RKO (cell line): ENCODE results near the gene GALNT17.
A peak's percentile ranks its signal among the peaks of the same experiment; 100 is the strongest.

Experiments used
- DNase-seq: peaks from one replicate; pipeline ENCODE4 v3.0.0-alpha.2; 2016; ENCODE audit warnings: low spot score

GALNT17 gene

DNA sequence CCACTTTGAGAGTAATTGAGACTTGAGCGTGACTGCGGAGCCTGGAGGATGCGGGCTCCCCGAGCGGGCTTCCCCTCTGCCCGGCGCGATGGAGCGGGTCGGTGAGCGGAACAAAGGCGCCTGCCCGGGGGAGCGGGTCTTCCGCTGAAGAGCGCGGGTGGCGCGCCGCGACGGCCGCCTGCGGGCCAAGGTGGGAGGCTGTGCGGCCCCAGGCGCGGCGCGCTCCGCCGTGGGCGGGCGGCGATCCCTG, at the start of gene GALNT17:
Gene GALNT17 (plus strand): TSS at position 18 of the 250 bp plus-strand sequence.
- DNase-seq = no peak

DNA sequence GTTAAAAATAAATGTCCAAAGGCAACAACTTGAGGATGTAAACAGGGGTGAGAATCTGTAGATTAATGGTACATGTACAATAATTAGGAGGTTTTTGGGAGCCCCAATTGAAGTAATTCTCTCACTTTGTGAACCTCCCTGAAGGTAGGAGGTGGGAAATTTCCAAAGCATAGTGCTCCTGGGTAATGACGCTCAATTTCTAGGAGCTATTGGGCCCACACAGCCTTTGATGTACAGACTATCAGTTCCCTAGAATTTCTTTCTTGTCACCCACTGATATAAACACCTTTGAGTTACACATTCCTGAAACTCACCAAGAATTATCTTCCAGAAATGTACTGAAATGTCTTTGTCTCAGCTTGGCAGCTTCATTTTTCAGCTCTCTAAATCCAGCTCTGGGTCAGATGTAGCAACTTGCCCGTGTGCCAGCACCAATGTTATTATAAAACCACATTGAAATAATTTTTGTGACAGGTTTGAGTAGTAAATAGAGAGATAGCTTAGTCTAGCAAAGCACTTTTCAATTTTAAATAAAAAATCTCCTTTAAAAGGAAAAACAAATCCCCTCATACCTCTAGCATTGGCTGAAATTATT, 36.6 kb upstream of the GALNT17 start:
- no peak for DNase-seq

DNA sequence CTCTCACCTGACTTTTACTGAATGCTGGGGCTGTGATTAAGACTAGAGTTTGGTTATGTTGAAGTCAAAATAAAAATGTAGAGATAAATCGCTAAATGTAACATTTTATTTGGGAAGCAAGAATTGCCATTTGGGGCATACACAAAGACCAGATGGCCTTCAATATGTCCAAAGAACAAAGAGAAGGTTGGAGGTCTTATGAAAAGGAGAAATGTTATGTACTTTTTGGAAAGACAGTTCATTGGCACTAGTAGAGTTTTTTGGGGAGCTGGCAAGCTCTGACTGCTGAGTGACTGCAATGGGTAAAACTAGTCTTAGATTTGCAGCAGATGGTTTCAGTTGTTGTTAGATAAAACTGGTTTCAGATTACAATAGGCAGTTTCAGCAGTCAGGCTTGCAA, 35.6 kb upstream of the GALNT17 start:
- DNase-seq = no peak

DNA sequence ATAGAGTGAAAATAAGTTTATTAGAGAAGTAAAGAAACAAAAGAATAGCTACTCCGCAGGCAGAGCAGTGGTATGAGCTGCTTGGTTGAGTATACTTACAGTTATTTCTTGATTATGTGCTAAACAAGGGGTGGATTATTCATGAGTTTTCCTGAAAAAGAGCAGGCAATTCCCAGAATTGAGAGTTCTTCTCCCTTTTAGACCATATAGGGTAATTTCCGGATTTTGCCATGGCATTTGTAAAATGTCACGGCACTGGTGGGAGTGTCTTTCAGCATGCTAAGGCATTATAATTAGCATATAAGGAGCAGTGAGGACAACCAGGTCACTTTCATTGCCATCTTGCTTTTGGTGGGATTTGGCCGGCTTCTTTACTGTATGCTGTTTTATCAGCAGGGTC, 25.7 kb upstream of the GALNT17 start:
- no peak for DNase-seq

DNA sequence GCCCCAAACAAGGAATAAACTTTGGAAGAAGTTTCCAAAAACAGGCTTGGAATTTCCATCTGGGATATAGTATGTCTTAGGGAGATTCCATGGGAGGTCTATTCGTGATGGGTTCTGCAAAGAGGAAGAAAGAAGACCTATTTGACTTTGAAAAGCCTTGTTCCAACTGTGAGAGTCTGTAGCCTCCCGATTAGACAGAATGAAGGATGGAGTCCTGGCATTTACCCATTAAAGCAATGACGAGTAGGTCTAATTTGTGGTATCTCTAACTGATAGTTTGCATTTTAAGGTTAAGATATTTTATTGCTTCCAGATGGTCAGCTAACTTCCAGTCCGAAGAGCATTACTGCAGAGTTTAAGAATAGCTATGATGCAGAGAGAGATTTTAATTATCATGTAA, 19.5 kb upstream of the GALNT17 start:
- DNase-seq = no peak

DNA sequence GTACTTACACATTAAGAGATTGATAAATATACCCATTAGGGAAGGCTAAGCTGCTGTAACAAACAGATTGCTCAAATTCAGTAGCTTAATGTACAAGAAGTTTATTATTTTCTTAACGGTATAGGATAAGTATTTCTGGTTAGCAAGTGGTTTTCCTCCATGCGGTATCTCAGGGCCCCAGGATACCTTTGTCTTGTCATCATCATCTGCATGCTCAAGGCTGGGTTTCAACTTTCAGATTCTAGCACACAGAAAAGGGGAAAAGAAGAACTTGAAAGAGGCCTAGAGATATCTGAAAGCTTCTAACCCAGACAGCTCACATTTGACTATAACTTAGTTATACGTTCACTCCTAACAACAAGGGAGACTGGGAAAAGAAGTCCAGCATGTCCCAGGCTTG, 11.8 kb upstream of the GALNT17 start:
- DNase-seq = no peak

DNA sequence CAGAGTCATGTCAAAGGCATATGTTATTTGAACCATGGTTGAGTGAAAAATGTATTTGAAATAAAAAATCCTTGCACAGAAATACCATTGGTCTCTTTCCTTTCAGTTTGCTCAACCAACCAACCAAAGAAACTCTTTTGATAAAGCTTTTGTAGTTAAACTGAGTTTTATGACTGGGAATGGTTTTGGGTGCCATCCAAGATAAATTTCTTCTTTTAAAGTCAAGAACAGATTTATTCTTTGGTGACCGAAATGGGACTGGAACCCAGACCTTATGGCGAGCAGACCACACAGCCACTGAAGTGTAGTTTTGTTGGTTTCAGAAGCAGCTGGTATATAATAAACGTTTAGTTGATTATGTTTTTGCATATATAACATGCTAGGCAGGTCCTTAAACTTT, 2.8 kb upstream of the GALNT17 start:
- DNase-seq = no peak

DNA sequence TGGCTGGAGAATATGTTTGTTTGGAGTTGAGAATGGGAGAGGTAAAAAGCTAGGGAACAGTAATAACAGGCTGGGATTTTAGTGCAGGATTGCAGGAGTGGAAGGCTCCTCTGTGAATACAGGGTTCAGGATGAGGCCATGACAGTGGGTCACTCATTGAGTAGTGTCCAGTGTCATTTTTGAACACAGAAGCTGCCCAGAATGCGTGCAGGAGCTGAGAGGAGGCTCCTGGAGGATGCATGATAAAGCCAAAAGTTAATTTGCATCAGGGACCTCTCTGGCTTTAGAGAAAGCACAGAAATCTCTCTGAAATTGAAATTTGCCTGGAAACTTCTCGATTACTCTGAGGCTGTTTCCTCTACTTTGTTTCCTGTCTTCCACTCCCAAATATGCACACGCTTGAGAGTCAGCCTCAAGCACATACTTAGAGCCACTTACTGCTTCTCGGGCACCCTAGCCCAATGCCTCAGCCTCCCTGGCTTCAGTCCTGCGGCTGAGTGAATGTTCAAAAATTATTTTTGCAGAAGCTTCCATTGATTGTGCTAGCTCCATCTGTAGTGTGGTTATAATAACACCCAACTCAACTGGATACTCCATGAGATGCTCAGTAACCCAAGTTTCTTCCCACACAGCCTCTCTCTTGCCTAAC, 1.8 kb upstream of the GALNT17 start:
- DNase-seq = no peak

DNA sequence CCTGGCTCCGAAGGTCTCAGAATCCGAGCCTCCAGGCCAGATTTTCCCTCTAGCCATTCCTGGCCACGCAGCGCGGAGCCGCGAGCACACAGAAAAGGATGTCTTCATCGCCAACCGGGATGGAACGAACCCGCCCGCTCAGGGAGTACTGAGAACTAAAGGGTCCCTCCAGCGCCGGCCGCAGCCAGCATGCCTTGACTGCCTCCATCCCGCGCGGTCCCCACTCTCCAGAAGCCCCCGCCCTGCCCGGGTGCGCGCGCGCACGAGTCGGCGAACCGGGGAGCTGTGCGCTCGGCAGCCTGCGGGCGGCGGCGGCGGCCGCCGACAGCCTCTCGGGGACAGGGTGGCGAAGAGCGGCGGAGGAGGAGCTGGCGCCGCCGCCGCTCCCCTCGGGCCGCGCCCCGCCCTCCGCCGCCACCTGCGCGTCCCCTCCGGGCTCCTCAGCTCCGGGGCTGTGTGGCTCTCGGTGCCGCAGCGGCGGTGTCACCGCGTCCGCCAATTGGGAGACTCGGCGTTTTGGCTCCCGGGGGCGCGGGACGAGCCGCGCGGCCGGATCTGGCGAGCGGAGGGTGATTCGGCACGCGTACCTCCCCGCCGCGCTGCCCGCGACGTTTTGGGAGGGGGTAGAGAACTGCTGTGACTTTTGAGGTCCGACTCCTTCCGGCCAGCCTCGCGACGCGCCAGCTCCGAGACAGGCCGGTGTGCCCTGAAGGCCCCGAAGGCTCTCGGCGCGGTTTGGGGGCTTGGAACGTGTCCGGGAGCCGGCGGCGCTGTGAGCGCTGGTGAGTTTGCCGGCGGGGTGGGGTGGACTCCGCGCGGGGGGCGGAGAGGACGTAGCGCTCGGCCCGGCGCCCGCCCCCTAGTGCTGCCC, 453 bp upstream of the GALNT17 start:
- no peak for DNase-seq

DNA sequence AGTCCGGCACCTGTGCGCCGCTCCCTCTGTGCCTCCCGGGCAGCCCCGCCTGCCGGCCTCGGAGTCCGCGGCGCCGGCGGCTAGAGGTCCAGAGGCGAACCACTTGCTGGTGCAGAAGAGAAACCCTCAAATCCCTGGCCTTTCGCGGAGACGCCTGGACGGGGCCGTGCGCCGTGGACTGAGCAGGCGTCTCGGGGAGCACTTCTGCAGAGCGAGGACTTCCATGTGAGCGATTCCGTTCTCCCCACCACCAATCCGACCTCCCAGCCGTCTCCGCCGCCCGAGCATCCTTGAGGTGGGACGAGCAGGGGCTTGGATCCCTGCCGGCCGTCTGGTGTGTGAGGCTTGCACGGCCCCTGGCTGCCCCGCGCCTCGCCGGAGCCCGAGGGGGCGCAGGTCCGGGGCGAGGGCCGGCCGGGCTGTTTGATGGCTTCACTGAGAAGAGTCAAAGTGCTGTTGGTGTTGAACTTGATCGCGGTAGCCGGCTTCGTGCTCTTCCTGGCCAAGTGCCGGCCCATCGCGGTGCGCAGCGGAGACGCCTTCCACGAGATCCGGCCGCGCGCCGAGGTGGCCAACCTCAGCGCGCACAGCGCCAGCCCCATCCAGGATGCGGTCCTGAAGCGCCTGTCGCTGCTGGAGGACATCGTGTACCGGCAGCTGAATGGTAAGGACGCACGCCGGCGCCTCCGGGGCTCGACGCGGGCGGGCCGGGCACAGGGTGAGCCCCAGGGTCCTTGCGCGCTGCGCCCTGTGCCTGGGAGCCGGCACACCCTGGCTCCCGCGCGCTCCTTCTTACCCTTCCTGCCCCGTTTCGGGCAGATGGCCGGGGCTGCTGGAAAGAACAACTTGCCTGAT, 660 bp downstream of the GALNT17 start:
- no peak for DNase-seq

DNA sequence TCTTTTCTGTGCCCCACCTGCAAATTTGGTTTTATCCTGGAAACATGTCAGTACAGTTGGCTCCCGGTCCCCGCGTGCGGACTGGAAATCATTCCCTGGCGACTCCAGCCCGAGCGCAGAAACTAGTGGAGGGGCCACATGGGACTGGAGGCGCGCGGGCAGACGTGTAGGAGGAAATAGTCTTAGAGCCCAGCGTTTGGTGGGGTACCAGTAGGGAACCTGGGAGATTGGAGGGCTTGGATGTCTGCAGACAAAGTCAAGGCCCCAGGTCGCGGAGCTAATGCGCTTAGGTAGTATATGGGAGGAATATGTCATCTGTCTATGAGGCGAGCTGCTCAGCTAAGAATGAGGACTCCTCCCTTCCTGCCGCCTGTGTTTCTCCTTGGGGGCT, 1.3 kb downstream of the GALNT17 start:
- no peak for DNase-seq

DNA sequence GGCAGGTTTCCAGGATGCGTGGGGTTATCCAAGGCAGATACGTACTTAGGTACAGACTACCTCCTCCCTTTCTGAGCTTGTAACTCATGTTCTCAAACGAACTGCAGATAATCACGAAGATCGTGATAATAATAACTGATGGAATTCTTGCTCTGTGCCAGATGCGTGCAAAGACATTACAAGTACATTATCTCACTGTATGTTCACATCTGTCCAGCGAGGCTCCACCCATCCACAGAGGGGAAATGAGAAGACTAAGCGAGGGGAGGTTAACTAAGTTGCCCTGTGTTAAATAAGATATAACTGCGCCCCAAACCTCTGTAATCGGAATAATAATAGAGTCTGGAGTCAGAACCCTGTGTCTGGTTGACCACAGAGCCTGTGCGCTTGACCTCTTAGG, 1.9 kb downstream of the GALNT17 start:
- DNase-seq = no peak

DNA sequence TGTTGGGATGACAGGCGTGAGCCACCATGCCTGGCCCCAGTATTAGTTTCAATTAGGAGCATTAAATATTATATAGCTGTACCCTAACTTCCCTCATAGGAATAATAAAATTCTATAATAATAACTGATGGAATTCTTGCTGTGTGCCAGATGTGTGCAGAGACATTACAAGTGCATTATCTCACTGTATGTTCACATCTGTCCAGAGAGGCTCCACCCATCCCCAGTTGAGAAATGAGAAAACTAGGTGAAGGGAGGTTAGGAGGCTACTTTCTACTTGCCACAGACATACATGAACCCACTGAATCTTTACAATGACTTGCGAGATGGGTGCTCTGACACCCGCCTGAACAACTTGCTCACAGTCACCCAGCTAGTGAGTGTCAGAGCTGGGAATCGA, 3.2 kb downstream of the GALNT17 start:
- DNase-seq = no peak

DNA sequence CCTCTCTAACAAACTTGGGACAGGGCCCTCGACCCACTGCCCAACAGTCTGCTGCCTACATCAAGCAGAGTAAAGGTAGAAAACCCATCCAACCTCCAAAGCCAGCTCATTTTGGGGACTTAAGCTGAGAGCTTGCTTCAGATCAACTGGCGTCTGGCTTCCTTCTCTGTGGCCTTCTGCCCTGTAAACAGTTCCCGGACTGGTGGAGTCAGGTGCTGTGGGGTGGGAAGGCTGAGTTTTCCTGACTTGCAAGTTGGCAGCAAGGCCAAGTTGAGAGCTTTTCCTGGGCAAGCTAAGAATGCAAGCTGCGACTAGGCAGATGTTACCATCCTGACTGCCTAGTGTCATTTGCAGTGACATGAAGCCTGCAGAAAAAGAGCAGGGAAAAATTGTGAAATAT, 3.7 kb downstream of the GALNT17 start:
- no peak for DNase-seq

DNA sequence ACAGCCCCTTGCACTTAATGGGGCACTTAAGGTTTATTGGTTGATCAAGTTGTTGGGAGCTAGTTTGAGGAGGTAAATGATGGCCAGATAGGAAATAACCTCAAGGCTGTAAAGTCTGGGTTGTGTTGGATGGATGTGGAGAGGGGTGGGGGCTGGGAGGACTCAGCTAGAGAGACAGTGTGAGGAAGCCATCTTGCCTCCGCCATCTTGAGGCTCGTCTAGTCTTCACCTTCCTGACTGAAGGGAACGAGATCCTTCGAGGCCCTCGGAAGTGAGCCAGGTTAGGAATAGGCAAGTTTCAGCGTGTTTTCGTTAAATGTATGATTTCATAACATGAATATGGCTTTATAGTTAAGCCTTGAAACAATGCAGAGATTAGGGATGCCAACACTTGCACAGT, 5.5 kb downstream of the GALNT17 start:
- no peak for DNase-seq

DNA sequence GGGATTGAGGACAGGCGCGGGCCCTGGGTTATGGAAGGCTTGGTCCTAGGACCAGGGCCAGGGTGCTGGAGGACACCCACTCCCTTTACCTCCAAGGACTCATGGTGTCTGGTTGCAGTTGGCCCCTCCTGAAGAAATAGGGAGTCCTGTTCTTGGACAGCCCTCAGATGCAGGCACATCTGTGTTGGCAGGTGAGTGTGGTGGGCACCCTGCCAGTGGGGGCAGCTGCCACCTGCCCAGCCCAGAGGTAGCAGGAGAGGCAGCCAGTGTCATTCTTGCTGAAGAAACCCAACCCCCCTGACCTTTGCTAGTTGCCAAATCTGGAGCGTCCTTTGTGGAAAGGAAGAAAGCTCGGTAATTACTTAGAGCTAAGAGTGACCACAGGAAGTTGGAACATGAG, 8.3 kb downstream of the GALNT17 start:
- DNase-seq = no peak

DNA sequence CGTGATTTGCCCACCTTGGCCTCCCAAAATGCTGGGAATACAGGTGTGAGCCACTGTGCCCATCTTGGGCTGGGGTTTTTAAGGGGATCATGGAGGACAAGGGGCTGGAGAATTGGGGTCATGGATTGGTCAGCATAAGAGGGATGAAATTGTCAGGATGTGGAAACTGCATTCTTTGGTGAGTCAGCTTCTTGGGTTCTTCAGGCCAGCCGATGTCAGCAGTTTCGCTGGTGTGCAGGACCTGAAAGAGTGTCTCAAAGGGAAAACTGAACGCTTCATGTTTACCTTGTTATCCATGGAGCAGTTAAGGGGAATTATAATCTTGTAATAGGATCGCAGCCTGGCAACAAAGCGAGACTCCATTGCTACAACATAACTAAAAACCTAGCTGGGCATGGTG, 13.0 kb downstream of the GALNT17 start:
- DNase-seq = no peak

DNA sequence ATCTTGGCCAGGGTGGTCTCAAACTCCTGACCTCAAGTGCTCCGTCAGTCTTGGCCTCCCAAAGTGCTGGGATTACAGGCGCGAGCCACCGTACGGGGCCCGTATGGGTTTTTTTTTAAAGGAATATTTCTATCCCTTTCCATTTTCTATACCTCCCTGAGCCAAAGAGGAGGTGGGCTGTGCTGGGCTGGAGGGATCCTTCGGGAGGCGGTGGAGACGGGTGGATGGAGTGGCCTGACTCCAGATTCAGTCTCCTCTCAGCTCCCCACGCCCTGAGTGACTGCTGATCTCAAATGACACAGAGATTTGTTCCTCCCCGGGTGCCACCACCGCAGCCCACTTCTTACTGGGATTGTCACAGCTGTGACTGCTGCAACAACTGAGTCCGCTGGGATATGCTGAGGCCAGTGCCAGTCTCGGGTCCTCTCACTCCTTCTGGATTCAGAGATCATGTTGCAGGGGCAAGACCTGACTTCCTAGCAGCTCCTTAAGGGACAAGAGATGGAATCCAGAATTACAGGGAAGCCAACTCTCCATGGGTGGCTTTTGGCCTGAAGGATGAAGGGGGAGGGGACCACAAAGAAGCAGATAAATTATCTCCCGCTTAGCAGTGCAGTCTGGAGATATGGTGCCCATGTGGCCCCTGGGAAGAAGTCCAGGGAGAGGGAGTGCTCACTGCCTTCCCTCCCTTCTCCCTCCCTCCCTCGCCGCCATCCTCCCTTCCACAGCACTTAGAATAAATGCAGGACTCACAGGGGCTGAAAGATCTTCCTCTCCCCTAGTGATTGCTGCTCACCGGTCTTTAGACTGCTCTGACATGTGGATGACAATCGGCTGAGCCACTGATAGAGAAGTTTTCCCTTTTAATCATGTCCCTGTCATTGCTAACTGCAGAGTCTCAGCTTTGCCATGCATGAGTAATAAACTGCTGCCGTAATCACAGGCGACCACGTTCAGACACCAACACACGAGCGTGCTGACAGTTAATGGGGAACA, 14.3 kb downstream of the GALNT17 start:
- DNase-seq = peak; percentile 19

DNA sequence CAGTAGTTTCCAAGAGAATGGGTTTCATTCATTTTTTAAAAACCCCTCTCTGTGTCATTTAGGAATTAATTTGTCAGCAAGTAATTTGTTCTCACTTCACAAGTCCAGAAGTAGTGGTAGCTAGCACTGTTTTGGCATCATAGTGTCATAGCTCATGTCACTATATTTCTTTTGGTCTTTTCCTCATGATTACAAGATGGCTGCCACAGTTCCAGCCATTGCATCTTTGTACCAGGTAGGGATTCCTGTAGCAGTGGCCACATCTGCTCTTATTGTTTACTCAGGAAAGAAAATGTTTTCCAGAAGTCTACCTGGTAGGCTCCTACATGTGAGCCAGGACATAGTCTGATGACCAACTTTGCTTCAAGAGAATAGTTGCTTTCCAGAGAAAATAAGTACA, 16.2 kb downstream of the GALNT17 start:
- DNase-seq = no peak

DNA sequence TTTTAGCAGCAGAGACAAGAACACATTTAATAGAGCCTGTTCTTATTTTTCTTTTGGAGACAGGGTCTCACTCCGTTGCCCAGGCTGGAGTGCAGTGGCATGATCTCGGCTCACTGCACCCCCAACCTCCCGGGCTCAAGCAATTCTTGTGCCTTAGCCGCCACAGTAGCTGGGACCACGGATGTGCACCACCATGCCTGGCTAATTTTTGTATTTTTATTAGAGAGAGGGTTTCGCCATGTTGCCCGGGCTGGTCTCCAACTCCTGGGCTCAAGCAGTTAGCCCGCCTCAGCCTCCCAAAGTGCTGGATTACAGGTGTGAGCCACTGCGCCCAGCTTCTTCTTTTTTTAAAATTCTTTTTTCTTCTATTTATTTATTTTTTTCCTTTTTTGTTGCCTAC, 23.3 kb downstream of the GALNT17 start:
- no peak for DNase-seq

DNA sequence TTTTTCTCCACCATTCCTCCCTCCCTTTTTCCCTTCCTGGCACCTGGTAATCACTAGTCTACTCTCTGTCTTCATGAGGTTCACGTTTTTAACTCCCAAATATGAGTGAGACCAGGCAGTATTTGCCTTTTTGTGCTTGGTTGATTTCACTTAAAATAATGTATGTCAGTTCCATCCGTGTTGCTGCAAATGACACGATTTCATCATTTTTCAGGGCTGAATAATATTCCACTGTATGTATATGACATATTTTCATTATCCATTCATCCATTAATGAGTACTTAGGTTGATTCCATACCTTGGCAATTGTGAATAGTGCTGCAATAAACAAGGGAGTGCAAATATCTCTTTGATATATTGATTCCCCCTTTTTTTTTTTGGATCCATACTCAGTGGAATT, 25.8 kb downstream of the GALNT17 start:
- no peak for DNase-seq

DNA sequence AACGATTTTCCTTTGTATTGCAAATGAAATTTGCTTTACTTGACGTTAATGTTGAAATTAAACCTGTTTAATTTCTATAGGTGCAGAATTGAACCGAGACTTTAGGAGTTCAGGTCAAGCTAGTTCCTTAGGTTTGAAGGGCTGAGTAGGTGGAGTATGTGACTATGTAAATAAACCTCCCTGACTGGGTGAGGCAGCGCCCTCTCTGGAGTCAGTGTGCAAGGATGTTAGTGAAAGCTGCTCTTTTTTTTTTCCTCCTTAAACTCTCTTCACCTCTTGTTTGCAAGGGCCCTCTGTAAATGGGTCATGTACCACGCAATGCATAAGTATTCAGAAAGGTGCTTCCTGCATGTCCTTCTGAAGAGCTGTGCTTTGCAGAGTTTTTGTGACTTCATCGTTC, 33.8 kb downstream of the GALNT17 start:
- no peak for DNase-seq
